Heart left ventricle (tissue), 13 donors: ENCODE measurements around the gene ARIH2.

Experiments used
- CTCF ChIP-seq, 12 donors: fragments of 200-600 bp; sonication (generic) in 4 of 12; IDR thresholded peaks; one replicate each; pipeline versions ENCODE4 v1.5.0 to v1.8.0; 2018 to 2022; ENCODE audit warnings: antibody characterized with exemption in 12 of 12, mild to moderate bottlenecking in 5 of 12
- POLR2A ChIP-seq, 2 donors: fragments of 450-650 bp; IDR thresholded peaks; one replicate each; pipeline ENCODE4 v1.6.1; 2017; ENCODE audit warnings: antibody characterized with exemption in 2 of 2, mild to moderate bottlenecking in 2 of 2, moderate library complexity in 2 of 2
- donor health status: ischemic (EF 13 %, LVEDD 7.1; RV severe dilation, severe dysfunction).
- donor health status: DM: no; HTN: yes; CAD: no.
- donor health status: DM: no; HTN: no; CAD: no.
- donor health status: ischemic (EF 25% LVEDD 6.9; RV normal size, moderate dysfunction).
- donor health status: ischemic (EF 25% LVEDD 5.7; RV mildly dilated, moderate dysfunction).
- donor health status: ischemic (EF 35%, LVEDD 5.7; RV mildly dilated, moderate dysfunction).
- donor health status: nonischemic (EF 11% LVEDD 7.7; RV severe dilation, severe dysfunction).
- donor health status: DM: yes; HTN: yes; CAD: no.
- donor health status: PGD.
- donor health status: ischemic (EF 29% LVEDD 5.4; RV normal size, mild dysfunction).
- donor health status: nonischemic (EF 23%, LVEDD 6.1; RV moderate dilation, normal function).

- TF ChIP-seq CTCF (IDR thresholded peaks at IDR 0.05): no peak
- no peak for TF ChIP-seq POLR2A (IDR thresholded peaks at IDR 0.05)
These were observed 97.1 kb downstream of the ARIH2 start for GRCh38 chr3:49015765-49016164.
